Fibroblast of skin of right biceps (primary cell): Measurements from ENCODE around the gene KCNG2.

Experiments used
- DNase-seq: peaks from one replicate; pipeline ENCODE4 v3.0.0-alpha.2; 2013

KCNG2 gene

GRCh38 chr18:79912994-79913831, 115.5 kb downstream of the KCNG2 start:
- DNase-seq: peak; percentile 11

GRCh38 chr18:79914614-79915160, 116.9 kb downstream of the KCNG2 start:
- DNase-seq: no peak

GRCh38 chr18:79915161-79916127, 117.7 kb downstream of the KCNG2 start:
- DNase-seq: no peak

GRCh38 chr18:79916128-79916494, 118.4 kb downstream of the KCNG2 start:
- DNase-seq: no peak

- no peak for DNase-seq
These were observed 118.9 kb downstream of the KCNG2 start for GRCh38 chr18:79916546-79917168.

- no peak for DNase-seq
These were observed 119.6 kb downstream of the KCNG2 start for GRCh38 chr18:79917169-79917852.

- DNase-seq: no peak
These were observed 120.3 kb downstream of the KCNG2 start for GRCh38 chr18:79917853-79918614.

GRCh38 chr18:79918615-79919011, 120.9 kb downstream of the KCNG2 start:
- no peak for DNase-seq

GRCh38 chr18:79919089-79919488, 121.4 kb downstream of the KCNG2 start:
- no peak for DNase-seq

GRCh38 chr18:79921984-79922965, 124.5 kb downstream of the KCNG2 start:
- no peak for DNase-seq

GRCh38 chr18:79922971-79923411, 125.3 kb downstream of the KCNG2 start:
- DNase-seq: no peak

- no peak for DNase-seq
These were observed 126.3 kb downstream of the KCNG2 start for GRCh38 chr18:79923896-79924585.

- DNase-seq: no peak
These were observed 127.3 kb downstream of the KCNG2 start for GRCh38 chr18:79924814-79925731.

GRCh38 chr18:79926306-79926705, 128.6 kb downstream of the KCNG2 start:
- DNase-seq: no peak

GRCh38 chr18:79926715-79927606, 129.2 kb downstream of the KCNG2 start:
- DNase-seq: no peak

GRCh38 chr18:79927607-79928562, 130.1 kb downstream of the KCNG2 start:
- DNase-seq: no peak
